ENCODE results near the gene PHF2. TPM values are rescaled to one million over a fixed set of nuclear protein-coding genes. Genes with fewer than 3 reads are reported as not detected.

PHF2 gene
- total and polyA plus RNA-seq, 2 experiments from 2014 or later = 4.3 to 11.8 TPM

- TF ChIP-seq, protein P1, sequence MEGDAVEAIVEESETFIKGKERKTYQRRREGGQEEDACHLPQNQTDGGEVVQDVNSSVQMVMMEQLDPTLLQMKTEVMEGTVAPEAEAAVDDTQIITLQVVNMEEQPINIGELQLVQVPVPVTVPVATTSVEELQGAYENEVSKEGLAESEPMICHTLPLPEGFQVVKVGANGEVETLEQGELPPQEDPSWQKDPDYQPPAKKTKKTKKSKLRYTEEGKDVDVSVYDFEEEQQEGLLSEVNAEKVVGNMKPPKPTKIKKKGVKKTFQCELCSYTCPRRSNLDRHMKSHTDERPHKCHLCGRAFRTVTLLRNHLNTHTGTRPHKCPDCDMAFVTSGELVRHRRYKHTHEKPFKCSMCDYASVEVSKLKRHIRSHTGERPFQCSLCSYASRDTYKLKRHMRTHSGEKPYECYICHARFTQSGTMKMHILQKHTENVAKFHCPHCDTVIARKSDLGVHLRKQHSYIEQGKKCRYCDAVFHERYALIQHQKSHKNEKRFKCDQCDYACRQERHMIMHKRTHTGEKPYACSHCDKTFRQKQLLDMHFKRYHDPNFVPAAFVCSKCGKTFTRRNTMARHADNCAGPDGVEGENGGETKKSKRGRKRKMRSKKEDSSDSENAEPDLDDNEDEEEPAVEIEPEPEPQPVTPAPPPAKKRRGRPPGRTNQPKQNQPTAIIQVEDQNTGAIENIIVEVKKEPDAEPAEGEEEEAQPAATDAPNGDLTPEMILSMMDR (conservative IDR thresholded peaks at IDR 0.05; ENCODE audit: low read depth in 2 of 2) = no peak
- TF ChIP-seq REST (IDR thresholded peaks at IDR 0.05; ENCODE audit: unreplicated experiment) (no peak), ZNF331 (CRISPR knock-in tag; IDR thresholded peaks at IDR 0.05; ENCODE audit: low read depth) (no peak)
Observed at GRCh38 chr9:93661591-93661990, 85.2 kb downstream of the PHF2 start (continued).

DNA sequence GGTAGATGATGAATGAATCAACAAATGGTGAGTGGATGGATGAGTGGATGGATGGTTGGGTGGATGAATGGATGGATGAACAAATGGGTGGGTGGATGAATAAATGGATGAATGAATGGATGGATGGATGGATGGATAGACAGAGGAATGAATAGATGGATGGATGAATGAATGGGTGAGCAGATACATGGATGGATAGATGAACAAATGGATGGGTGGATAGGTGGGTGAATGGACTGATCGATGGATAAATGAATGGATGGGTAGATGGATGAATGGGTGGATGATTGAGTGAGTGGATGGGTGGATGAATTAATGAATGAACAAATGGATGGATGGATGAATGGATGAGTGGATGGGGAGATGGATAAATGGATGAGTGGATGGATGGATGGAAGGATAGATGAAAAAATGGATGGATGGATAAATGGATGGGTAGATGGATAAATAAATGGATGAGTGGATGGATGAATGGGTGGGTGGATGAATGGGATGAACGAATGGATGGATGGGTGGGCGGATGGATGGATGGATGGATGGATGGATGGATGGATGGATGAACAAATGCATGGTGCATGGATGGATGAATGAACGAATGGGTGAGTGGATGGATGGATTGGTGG lies 85.7 kb downstream of the PHF2 start:
- Histone ChIP-seq H3K36me3 (ENCODE audit: insufficient read depth) (no peaks in the 10 kb centered on the region), H3K9me2 (ENCODE audit: insufficient read depth) (peaks cover 11% of the 10 kb centered on the region; the same call in 1 of the 2 replicates), H4K20me1 (replicated peaks; ENCODE audit: insufficient read depth) (no peaks in the 10 kb centered on the region), H3K79me2 (replicated peaks; ENCODE audit: insufficient read depth) (no peaks in the 10 kb centered on the region), H3K4me2 (no peak overlapping the region), H3K27ac (ENCODE audit: low read depth) (no peak overlapping the region), H3K27me3 (ENCODE audit: insufficient read depth) (no peaks in the 10 kb centered on the region), H3K4me3 (no peak overlapping the region), H2AFZ (no peak overlapping the region), H3K4me1 (ENCODE audit: insufficient read depth) (no peaks in the 10 kb centered on the region), H3F3A (replicated peaks; ENCODE audit: low read depth) (no peaks in the 10 kb centered on the region)
- ATAC-seq (no peak), DNase-seq (ENCODE audit: low spot score) (no peak)
- Mint-ChIP-seq H3K4me3 (no peak overlapping the region), H3K9me3 (no peaks in the 10 kb centered on the region), H3K27ac (no peak overlapping the region), H3K27me3 (ENCODE audit: insufficient read depth, low read depth, poor library complexity) (peaks cover 5% of the 10 kb centered on the region), H3K36me3 (ENCODE audit: low read depth) (peaks cover 5% of the 10 kb centered on the region; the same call in 2 of the 3 replicates), H3K4me1 (no peaks in the 10 kb centered on the region)
- no peak for TF ChIP-seq NANOG (IDR thresholded peaks at IDR 0.05; ENCODE audit: borderline replicate concordance)

- no peak overlapping the region for H3K27ac ChIP-seq (ENCODE audit: low read depth)
- peaks cover 11% of the 10 kb centered on the region; the same call in 1 of the 2 replicates for H3K9me2 ChIP-seq (ENCODE audit: insufficient read depth)
- no peak for ATAC-seq
- H3K4me3 Mint-ChIP-seq = no peak overlapping the region
- no peaks in the 10 kb centered on the region for H3K79me2 ChIP-seq (replicated peaks; ENCODE audit: insufficient read depth)
- no peaks in the 10 kb centered on the region for H3K4me1 ChIP-seq (ENCODE audit: insufficient read depth)
- no peak overlapping the region for H2AFZ ChIP-seq
- TF ChIP-seq STAT1 (IDR thresholded peaks at IDR 0.05; ENCODE audit: unreplicated experiment) (no peak), JUNB (IDR thresholded peaks at IDR 0.05; ENCODE audit: unreplicated experiment) (no peak), EZH2phosphoT487 (IDR thresholded peaks at IDR 0.05; ENCODE audit: unreplicated experiment) (no peak)
- no peaks in the 10 kb centered on the region for H3K36me3 ChIP-seq (ENCODE audit: insufficient read depth)
- H3K9me3 Mint-ChIP-seq = no peaks in the 10 kb centered on the region
- no peaks in the 10 kb centered on the region for H3F3A ChIP-seq (replicated peaks; ENCODE audit: low read depth)
- no peaks in the 10 kb centered on the region for H3K27me3 ChIP-seq (ENCODE audit: insufficient read depth)
- no peak for DNase-seq (ENCODE audit: low spot score)
- 0 out of 3 replicates have a peak, but pooled peaks cover 2% of the 10 kb centered on the region for H3K4me1 Mint-ChIP-seq
- H3K27me3 Mint-ChIP-seq (ENCODE audit: insufficient read depth, low read depth, poor library complexity) = peaks cover 2% of the 10 kb centered on the region
- peaks cover 5% of the 10 kb centered on the region; the same call in 2 of the 3 replicates for H3K36me3 Mint-ChIP-seq (ENCODE audit: low read depth)
- no peak overlapping the region for H3K4me3 ChIP-seq
- H3K27ac Mint-ChIP-seq = no peak overlapping the region
- no peak overlapping the region for H3K4me2 ChIP-seq
- no peaks in the 10 kb centered on the region for H4K20me1 ChIP-seq (replicated peaks; ENCODE audit: insufficient read depth)
Observed at GRCh38 chr9:93662952-93663572, 86.7 kb downstream of the PHF2 start.
